NCI-H1436 treated with DMSO at 0.1 percent for 48 hours (cell line): ENCODE measurements around the gene FCMR.

Source experiments
- DNase-seq: peaks from one replicate; lab custom pipeline; 2025; lab: John Stamatoyannopoulos, UW

Gene FCMR

GRCh38 chr1:206921772-206922265 lies at the start of gene FCMR:
TSS of gene FCMR (minus strand) at chr1:206921941. CDS start at chr1:206921854, 87 bp downstream.
- DNase-seq = no peak

DNA sequence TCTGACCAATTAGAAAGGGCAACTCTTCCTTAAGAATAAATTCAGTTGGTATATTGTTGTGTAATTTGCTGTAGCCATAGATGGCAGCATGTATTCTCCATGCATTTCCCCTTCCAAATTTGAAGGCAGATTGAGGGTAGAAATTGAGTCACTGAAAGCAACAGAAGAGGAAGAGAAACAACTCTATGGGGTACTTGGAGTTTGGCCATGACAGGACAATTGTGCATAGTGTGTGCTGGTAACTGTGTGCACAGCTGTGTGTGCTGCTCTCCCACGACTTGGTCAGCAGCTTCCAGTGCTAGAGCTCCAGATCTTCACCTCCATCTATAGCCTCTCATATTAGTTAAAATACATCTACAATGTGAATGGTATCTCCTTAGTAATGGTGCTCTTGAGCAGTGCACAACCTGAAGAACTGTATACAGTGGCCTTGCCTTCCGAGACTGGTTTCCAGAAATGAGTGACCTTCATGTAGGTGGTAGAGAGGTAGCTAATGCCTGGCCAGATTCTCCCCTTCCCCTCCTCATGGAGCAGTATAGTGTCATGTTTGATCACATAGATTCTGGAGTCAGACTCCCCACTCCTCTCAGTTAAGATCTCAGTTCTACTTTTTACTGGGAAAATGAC lies 49.4 kb upstream of the FCMR start:
- DNase-seq = no peak

DNA sequence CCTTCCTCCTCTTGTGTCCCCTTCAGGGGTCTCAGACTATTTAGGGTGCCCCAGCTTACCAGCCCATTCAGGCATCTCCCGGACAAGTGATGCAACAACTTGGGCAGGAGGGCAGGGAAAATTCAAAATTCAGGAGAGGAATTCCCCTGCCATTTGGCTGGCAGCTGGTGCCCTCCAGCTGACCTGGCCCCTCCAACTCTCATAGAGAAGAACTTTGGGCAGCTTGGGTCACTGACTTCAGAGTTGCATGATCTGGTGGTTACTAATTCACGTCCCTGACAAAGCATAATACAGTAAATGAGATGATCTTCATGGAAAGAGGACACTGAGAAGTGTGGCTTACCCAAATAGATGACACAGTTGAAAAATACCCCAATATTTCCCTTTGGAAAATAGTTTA lies 48.7 kb upstream of the FCMR start, which contains the start of gene FCAMR:
Gene FCAMR, minus strand, starts transcription at position 15 of the 400 bp plus-strand sequence. CDS start 335 bp downstream, outside the sequence.
- DNase-seq = no peak

GRCh38 chr1:206969090-206969489 lies 47.3 kb upstream of the FCMR start:
- no peak for DNase-seq

DNA sequence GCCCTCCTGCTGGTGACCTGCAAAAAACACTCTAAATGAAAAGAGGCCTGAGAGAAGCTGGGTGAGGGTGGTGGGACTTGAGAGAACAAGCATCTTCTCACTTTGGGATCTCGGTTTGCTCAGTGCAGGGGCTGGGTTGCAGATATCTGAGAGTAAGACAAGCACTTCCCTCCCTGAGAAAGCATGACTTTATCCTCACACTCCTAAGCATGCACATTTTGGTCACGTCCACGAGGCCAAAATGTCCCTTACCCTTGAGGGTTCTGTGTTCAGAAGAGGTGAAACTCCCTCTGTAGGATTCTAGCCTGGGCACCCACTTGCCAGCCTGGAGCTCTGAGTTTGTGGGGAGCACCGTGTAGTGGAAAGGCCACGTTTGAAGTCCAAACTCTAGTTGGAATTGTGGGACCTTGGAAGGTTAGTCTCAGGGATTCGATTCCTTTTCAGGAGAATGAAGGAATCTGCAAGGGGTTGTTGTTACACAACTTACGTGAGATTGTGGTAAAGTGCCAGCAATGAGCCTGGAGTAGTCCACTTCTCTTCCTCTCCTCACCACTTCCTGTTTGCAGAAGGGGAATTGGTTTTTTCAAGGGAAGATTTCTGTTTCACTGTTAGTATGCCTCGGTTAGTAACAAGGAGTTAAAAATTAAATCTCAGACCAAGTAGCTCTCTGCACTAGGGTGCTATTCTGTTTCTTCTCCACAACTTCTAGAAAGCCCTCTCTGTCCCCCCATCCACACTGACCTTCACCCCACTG lies 45.5 kb upstream of the FCMR start:
- no peak for DNase-seq

DNA sequence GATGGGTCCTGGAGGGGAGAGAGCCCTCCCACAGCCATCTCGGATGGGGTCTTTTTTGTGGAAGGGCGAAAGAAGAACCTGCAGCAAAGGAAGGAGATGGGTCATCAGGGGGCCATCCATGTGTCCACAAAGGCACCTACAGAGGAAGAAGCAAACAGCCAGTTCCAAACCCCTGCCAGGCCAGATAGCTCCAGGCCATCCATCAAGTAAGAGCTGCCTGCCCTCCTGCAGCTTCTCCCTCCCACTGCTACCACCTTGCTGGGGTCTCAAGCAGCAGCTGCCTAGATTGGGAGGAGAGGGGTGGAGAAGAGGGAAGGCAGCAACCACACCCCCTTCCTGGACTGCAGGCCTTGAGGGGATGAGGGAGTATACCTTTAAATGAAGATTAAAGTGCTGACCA lies 44.0 kb upstream of the FCMR start:
- no peak for DNase-seq

DNA sequence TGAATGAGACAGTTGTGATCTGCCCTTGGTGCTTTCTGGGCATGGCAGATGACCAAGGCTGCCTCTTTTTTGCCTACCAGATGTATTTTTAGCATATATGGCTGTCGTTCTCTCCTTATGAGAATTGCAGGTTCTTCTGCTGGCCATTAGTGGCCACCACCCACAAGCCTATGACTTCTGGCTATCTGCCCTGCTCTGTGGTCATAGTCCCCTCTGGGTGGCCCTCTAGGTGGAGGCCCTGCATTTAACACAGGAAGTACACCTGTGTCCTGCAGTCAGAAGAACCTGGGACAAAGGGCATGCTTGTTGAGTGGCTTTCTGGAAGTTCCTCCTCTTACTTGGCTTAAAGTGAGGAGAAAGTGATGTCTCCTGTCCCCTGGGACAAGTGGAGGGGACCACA lies 42.0 kb upstream of the FCMR start:
- no peak for DNase-seq

DNA sequence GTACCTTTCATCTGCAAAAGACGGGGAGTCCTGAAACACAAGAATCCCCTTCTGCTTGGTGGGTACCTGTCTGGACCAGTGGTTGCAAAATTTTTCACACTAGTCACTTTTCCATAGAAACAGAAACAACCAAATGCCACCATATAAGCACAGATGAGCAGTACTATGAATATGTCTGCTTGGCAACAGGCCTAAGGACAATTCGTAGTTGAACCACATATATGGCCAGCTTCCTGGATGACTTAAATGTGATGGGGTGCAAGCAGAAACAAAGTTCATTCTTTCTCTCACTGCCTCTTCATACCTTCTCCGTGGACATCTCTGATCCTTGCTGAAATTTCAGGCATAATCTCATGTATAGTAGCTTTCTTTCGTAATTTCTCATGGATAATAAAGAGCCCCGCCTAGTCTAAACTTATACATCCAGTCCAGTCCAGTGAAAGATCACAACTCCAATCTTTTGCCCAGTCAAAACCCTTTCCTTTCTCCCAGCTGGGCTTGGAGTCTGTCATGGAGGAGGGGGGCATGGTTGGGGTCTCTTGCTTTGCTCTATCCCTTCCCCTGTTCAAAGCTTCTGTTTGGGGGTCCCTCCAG lies 41.5 kb upstream of the FCMR start:
- no peak for DNase-seq

DNA sequence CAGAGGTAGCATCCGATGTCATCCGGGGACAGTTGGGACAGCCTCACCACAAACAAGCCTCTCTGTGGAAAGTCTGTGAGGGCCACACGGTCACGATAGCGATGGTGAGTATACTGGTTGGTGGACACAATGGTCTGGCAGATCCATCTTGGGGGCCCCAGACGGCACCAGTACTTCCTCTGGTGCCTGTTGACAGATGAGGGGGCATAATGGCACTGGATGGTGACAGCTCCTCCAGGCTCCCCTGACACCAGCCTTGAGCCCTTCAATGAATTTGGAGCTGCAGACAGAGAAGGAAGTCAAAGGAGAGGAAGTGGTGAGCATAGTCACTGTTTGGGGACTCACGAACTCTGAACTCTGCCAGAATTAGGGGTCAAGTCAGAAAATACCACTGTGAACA lies 40.5 kb upstream of the FCMR start:
- DNase-seq = no peak

DNA sequence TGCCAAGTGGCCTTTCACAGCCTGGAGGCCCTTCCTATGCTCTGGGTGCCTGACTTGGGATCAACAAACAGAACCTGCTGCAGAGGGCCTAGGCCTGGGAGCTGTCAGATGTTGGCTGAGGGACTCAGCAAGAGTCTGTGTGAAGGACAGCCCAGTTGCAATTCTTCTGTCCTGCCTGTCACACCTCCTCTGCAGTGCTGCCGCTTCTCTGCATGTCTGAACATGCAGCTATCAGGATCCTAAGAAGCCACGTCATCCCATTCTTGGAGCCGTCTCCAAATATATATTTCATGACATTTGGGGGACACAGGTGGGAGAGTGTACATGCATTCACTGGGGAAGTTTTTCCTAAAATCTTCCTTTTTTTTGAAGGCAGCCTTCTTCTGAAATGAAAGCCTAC lies 39.9 kb upstream of the FCMR start:
- DNase-seq = no peak

DNA sequence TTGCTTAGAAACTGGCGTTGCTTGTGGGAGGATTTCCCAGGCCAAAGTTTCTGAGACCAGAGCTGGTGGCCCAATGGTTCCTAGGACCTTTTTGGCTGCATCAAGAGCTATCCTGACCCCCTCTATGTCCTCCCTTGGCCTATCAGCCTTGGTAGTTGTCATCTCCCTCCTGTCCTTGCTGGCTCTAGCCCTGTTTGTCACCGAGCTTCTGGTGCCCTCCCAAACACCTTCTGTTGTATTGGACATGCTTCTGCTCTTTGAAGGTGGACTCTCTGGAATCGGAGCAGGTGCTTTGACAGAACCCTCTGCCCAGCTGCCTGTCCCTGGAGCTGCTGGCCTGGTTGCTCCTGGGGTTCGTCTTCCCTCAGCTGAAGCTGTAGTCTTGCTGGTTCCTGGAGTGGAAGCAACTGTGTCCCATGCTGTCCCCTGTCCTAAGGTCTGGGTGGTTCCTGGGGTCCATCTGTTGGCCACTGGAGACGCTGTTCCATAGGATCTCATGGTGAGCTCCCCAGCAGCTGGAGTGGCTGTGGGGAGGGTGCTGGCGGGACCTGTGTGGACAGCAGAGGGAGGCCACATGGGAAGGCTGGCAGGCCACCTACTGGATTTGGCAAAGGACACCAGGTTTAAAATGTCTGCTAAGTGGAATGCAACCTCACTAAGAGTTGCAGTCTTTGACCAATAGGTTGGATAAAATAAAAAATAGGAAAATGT lies 39.1 kb upstream of the FCMR start:
- no peak for DNase-seq

DNA sequence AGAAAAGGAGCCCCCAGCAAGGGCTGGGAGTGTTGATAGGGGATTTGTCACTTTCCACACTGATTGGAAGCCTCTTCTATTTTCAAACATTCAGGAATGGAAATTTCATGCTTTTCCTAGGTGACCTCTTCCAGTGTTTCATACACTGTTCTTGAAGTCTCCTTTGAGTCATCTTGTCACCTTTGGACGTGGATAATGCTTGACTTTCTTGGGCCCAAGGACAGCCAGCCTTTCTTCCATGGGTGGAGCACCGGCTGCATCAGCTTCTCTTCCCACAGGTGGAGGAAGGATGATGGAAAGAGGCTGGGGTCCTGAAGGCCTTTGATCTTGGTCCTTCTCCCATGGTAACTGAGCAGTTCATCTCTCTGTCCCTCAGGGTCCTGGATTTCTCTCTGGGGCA lies 36.4 kb upstream of the FCMR start:
- no peak for DNase-seq

GRCh38 chr1:206957639-206958038 lies 35.9 kb upstream of the FCMR start:
- DNase-seq = no peak

DNA sequence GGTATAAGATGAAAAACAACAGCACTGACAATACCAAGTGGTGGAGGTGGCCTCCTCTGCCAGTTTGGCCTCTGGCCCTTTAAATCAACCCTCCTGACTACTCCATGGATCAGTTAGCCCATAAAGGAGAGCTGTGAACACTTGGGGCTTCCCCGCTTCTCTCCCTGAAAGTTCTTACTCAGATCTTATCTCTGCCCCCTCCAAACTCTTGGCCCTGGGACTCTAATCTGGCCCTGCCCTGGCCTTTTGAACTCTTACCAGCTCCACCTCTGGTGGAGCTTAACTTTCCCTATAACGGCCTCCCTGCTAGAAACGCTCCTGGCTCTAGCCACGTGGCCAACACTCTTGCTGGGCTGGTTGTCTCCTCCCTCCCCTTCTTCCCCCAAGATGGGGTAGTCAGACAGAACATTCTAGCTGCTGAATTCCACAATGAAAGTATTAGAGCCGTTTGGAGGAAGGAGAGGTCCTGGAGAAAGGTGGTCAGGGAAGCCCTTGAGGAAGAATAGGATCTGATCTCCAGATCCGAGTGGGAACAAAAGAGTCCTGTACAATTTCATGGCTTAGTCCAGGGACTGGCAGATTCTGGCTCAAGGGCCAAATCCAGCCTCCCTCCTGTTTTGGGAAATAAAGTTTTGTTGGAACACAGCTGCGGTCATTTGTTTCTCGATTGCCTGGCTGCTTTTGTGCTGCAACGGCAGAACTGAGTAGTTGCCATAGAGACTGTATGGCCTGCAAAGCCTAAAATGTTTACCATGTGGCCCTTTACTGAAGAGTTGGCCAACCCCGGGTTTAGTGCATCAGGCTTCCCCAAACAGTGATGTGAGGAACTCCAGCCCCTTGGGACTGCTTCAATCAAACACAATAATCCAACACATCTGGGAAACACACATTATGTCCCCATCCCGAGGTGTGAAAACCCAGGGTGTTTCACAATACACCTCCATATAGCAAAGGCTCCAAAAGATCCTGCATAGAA lies 34.0 kb upstream of the FCMR start:
- DNase-seq = no peak

DNA sequence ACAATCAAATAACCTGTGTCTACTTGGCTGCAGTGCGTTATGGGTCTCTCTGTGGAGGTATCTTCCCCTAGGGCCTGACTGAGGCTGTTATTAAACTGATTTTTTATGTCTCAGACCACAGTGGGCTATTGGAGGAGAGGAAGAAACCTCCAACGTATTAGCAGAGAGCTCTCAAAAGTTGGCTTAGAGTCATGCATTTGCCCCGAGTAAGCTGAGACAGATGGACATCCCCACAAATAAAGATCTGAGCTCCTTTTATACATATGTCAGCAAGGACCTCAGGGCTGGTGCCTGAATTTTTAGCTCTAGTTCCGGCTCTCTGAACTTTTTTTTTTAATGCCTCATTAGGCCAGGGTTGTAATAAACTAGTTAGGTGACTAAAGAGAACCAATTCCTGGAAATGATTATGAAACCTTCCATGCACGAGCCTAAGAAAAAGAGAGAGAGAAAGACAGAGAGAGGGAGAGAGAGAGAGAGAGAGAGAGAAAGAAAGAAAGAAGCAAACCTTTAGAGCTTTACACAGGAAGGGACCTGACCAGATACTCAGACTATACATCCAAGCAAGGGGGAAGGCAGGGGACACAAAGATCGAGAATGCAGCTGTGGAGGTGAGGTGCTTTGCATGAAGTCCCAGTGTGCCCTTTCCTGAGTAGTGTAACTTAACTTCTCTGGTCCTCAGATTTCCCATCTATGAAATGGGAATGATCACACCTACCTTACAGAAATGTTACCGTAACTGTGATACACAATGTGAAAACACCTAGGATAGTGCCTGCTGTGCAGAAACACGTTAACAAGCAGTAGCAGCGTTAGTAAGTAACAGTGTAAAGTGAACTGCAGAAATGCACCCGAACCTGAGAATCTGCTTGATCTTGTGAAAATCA lies 33.0 kb upstream of the FCMR start:
- no peak for DNase-seq

DNA sequence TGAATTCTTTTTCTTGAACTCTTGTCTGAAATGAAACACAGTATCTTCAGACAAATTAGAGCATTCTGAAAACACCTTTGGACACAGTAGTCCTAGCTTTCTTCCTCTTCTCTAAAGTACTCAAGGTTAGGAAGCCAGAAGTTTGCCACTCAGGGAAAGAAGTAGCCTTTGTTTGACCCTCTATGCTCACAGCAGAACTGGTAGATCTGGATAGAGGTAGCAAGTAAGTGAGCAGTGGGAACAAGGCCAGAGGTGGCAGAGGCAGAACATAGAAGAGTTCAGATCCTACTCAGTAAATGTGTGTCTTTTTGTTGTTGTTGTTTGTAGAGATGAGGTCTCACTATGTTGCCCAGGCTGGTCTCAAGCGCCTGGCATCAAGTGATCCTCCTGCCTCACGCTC lies 31.9 kb upstream of the FCMR start:
- no peak for DNase-seq

GRCh38 chr1:206953126-206953525 lies 31.4 kb upstream of the FCMR start:
- DNase-seq = no peak

- DNase-seq = no peak
Observed at GRCh38 chr1:206952171-206952570, 30.4 kb upstream of the FCMR start.

GRCh38 chr1:206951318-206952100 lies 29.8 kb upstream of the FCMR start:
- DNase-seq = no peak
